Activated CD4-positive, alpha-beta T cell treated with anti-CD3 and anti-CD28 coated beads, Interleukin-2, amount 10 ng/mL, durations not matched to agents 7 days and 5 days (primary cell): ENCODE measurements around the gene PRKCZ. TPM values are rescaled to one million over a fixed set of nuclear protein-coding genes. Genes with fewer than 3 reads are reported as not detected.

Source experiments
- CTCF ChIA-PET: fragments of 350-600 bp; sonication (Branson Sonifier 250); formaldehyde crosslinking; loops from one replicate; lab custom pipeline; 2021; ENCODE audit warnings: antibody characterized with exemption; lab: Charles Lee
- POLR2A ChIA-PET: fragments of 350-600 bp; sonication (Branson Sonifier 250); formaldehyde crosslinking; loops from one replicate; lab custom pipeline; 2021; ENCODE audit warnings: antibody characterized with exemption; lab: Charles Lee
- DNase-seq: peaks from one replicate; pipeline ENCODE4 v3.0.0-alpha.2; 2020
- H3K27ac Mint-ChIP-seq: one replicate; pipeline ENCODE4 v1.8.0; 2021; ENCODE audit warnings: mild to moderate bottlenecking, moderate library complexity, mixed read lengths
- H3K27me3 Mint-ChIP-seq: one replicate; pipeline ENCODE4 v1.8.0; 2021; ENCODE audit warnings: mixed read lengths
- H3K36me3 Mint-ChIP-seq: one replicate; pipeline ENCODE4 v1.8.0; 2021; ENCODE audit warnings: low read depth, mixed read lengths
- H3K4me1 Mint-ChIP-seq: one replicate; pipeline ENCODE4 v1.8.0; 2021; ENCODE audit warnings: mixed read lengths
- H3K4me3 Mint-ChIP-seq: one replicate; pipeline ENCODE4 v1.8.0; 2021; ENCODE audit warnings: mild to moderate bottlenecking, moderate library complexity, mixed read lengths
- H3K9me3 Mint-ChIP-seq: one replicate; pipeline ENCODE4 v1.8.0; 2021; ENCODE audit warnings: mixed read lengths
- total RNA-seq, 2 experiments: library from RNA; stranded (reverse); gene quantifications; one replicate each; pipeline ENCODE4 v1.2.3, GENCODE V29; 2021

The PRKCZ gene
- total RNA-seq, 2 experiments from 2014 or later, result 5.1 to 5.6 TPM

DNA sequence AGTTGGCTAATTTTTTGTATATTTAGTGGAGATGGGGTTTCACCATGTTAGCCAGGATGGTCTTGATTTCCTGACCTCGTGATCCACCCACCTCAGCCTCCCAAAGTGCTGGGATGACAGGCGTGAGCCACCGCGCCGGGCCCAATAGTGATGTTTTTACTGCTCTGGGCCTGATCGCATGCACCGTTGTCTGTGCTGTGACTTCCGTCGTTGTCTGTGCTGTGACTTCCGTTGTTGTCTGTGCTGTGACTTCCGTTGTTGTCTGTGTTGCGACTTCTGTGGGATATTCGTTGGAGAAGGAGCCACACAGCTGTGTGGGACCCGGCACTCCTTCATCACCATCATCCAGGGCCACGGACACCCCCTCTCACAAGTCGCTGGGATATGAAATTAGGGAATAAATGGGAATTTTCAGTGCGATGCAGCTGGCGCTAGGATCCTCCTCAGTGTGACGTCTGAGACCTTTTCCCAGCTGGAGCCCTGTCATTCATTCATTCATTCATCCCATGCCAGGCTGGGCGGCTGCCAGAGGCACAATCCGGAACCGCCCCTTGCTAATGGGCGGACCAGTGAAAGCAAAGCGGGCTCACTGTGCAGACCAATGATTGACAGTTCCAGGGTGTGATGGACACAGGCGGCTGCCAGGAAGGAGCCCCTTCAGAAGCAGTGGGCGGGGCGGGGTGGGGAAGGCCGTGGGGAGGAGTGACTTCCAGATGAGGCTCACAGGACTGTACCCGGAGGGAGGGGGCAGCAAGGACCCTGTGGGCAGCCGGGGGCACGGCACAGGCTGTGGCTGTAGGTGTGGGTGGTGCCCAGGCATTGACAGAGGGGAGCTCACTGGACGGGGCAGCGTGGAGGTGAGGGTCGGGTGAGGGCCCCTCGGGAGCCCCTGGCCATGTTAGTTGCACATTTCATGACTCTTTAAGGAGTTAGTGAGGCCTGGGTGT, 48.9 kb downstream of the PRKCZ start:
- DNase-seq, result no peak
- H3K9me3 Mint-ChIP-seq, result peaks cover 5% of the 10 kb centered on the region
- H3K36me3 Mint-ChIP-seq, result no peaks in the 10 kb centered on the region
- ChIA-PET CTCF (interaction anchor here (0.7 to 1.6 kb wide), 2 partner anchors 12 kb away, joined by 3 read pairs; no protein-coding TSS in a partner anchor), POLR2A (no interaction called here)
- no peaks in the 10 kb centered on the region for H3K27me3 Mint-ChIP-seq
- H3K4me3 Mint-ChIP-seq, result no peak overlapping the region
- H3K4me1 Mint-ChIP-seq, result no peaks in the 10 kb centered on the region
- H3K27ac Mint-ChIP-seq, result no peak overlapping the region

DNA sequence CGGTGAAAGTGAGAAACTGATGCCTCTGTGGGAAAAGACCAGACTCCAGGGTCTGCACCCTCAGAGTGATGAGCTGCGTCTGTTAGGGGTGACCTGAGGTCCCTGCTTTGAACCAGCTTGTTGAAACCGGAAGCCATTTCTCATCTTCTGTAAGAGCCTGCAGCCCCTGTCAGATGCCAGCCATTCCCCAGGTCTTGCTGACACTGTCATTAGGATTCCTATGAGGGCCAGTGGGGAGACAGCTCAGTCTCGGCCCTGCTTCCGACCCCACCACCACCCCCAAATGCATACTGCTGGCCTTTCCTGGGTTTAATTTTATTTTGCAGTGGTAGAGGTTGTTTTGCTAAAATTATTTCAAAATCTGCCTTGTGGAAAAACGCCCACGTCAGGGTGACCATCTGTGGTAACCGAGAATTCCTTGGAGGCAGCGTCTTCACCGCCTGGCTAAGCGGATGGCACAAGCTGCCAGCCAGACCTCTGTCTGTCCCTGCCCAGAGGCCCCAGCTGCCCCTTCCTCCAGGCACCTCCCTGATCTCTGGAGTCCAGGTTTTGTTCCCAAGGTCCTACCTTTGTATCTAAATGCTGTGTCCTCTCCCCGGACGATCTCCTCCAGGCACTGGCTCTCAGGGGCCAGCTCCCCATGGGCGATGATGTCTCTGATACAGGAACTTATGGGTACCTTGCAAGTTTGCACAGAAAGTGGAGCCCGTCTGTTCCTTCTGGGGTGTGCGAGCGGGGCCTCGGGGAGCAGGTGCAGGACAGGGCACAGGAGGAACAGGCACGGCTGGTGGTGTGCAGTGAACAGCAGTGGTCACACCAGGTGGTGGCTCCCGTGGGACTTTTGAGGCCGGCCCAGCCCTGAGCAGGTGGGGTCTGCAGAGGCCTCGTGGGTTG, 49.9 kb downstream of the PRKCZ start:
- CTCF ChIA-PET, result interaction anchor here (0.7 to 1.6 kb wide), 2 partner anchors 11 to 13 kb away, joined by 3 read pairs; no protein-coding TSS in a partner anchor
- Mint-ChIP-seq H3K4me3 (no peak overlapping the region), H3K27ac (no peak overlapping the region), H3K36me3 (no peaks in the 10 kb centered on the region), H3K4me1 (no peaks in the 10 kb centered on the region), H3K27me3 (no peaks in the 10 kb centered on the region), H3K9me3 (peaks cover 5% of the 10 kb centered on the region)
- DNase-seq, result no peak
- POLR2A ChIA-PET, result no interaction called here

DNA sequence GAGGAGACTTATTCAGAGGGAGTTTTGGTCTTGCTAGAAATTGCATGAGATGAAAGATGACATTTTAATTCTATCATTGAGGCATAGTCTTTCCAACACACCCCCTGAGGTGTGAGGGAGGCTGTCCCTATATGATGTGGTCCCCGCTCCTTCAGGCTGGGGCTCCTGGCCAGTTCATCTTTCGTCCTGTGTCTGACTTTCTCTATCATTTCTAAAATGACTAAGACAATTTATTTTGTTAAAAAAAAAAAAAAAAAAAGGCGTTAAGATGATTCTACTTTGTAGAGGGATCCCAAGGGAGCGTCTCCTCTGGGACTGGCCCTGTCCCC, 50.5 kb downstream of the PRKCZ start:
- Mint-ChIP-seq H3K9me3 (peaks cover 5% of the 10 kb centered on the region), H3K27ac (no peak overlapping the region), H3K27me3 (no peaks in the 10 kb centered on the region), H3K36me3 (no peaks in the 10 kb centered on the region), H3K4me1 (no peaks in the 10 kb centered on the region), H3K4me3 (no peak overlapping the region)
- no peak for DNase-seq
- CTCF ChIA-PET, result interaction anchor here (1.6 kb wide), 1 partner anchor 14 kb away, joined by 3 read pairs; no protein-coding TSS in a partner anchor
- POLR2A ChIA-PET, result no interaction called here

DNA sequence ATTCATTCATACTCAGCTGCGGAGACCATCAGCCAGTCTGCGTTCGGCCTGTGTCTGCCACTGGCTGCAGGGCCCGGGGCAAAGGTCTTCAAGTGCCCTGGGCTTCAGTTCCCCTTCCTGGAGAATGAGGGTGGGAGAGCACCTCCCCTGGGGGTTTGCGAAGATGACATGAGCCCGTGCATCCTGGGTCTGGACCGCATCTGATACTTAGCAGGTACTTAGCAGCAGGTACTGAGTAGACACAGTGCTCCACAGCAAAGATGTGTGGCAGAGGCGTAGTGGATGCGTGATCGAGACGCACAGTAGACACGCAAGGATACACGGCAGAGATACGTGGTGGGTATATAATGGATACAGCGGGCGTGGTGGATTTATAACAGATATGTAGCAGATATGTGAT, 51.3 kb downstream of the PRKCZ start:
- no peaks in the 10 kb centered on the region for H3K36me3 Mint-ChIP-seq
- H3K4me1 Mint-ChIP-seq, result no peaks in the 10 kb centered on the region
- peaks cover 5% of the 10 kb centered on the region for H3K9me3 Mint-ChIP-seq
- no peak overlapping the region for H3K4me3 Mint-ChIP-seq
- no peaks in the 10 kb centered on the region for H3K27me3 Mint-ChIP-seq
- H3K27ac Mint-ChIP-seq, result no peak overlapping the region
- CTCF ChIA-PET, result no interaction called here
- POLR2A ChIA-PET, result no interaction called here
- DNase-seq, result no peak

DNA sequence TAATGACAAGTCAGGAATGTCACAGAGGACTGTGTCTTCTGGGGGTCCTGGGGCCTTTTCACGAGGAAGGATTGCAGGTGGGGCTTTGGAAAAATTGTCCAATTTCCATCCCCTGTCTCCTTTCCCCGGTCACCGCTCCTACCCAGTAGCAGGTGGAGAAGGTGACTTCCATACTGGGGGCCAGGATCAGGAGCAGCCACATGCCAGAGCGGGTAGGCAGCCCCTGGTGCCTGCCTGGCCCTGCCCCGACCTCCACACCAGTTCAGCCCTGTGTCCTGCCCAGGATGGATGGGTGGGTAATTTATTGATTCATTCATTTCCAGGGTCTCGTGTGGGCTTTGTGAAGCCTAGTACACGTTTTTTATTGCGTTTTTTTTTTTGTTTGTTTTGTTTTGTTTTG, 51.7 kb downstream of the PRKCZ start:
- Mint-ChIP-seq H3K27ac (no peak overlapping the region), H3K36me3 (no peaks in the 10 kb centered on the region), H3K27me3 (no peaks in the 10 kb centered on the region), H3K9me3 (peaks cover 5% of the 10 kb centered on the region), H3K4me1 (no peaks in the 10 kb centered on the region), H3K4me3 (no peak overlapping the region)
- DNase-seq, result no peak
- ChIA-PET POLR2A (no interaction called here), CTCF (no interaction called here)

DNA sequence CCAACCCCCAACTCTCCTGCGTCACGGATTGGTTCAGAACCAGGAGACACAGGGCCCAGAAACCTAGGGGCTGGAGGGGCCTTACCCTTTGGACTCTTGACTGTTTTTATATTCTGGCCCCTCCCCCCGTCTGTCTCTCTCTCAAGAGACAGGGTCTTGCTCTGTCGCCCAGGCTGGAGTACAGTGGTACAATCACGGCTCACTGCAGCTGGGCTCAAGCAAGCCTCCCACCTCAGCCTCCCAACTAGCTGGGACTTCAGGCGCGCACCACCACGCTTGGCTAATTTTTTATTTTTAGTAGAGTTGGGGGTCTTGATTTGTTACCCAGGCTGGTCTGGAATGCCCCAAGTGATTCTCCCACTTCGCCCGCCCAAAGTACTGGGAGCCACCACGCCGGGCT, 52.5 kb downstream of the PRKCZ start:
- Mint-ChIP-seq H3K27me3 (no peaks in the 10 kb centered on the region), H3K4me3 (no peak overlapping the region), H3K9me3 (peaks cover 4% of the 10 kb centered on the region), H3K27ac (no peak overlapping the region), H3K4me1 (no peaks in the 10 kb centered on the region), H3K36me3 (no peaks in the 10 kb centered on the region)
- CTCF ChIA-PET, result interaction anchor here (1.1 kb wide), 1 partner anchor 12 kb away, joined by 3 read pairs; no protein-coding TSS in a partner anchor
- DNase-seq, result no peak
- POLR2A ChIA-PET, result no interaction called here

DNA sequence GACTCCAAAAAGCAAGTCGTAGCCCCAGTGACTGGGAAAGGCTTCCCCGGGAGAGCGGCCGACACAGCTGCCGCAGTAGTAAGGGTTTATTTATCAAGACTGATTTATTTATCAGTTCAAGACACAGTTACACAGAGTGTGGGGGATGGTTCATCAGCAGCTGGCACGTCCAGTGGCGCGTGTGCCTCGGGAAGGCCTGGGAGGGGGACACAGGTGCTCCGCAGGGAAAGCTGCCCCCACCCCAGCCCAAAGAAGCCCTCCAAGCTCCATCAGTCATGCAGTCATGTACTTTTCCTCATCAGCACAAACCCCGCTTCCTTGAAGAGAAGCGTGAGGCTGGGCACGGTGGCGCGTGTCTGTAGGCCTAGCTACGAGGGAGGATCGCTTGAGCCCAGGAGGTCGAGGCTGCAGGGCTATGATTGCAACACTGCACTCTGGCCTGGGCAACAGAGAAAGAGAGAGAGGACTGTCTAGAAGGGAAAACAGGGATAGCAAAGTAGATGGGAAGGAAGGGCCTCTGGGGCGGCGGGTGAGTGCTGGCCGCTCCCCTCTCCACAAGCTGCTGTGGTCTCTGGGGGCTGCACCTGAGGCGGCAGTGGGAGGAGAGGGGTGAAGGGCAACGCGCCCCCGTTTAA, 53.2 kb downstream of the PRKCZ start:
- Mint-ChIP-seq H3K27ac (no peak overlapping the region), H3K9me3 (no peaks in the 10 kb centered on the region), H3K4me3 (no peak overlapping the region), H3K36me3 (no peaks in the 10 kb centered on the region), H3K27me3 (no peaks in the 10 kb centered on the region), H3K4me1 (no peaks in the 10 kb centered on the region)
- ChIA-PET POLR2A (no interaction called here), CTCF (interaction anchor here (0.6 to 1.1 kb wide), 2 partner anchors 11 to 38 kb away, joined by 3 read pairs; no protein-coding TSS in a partner anchor)
- DNase-seq, result no peak

DNA sequence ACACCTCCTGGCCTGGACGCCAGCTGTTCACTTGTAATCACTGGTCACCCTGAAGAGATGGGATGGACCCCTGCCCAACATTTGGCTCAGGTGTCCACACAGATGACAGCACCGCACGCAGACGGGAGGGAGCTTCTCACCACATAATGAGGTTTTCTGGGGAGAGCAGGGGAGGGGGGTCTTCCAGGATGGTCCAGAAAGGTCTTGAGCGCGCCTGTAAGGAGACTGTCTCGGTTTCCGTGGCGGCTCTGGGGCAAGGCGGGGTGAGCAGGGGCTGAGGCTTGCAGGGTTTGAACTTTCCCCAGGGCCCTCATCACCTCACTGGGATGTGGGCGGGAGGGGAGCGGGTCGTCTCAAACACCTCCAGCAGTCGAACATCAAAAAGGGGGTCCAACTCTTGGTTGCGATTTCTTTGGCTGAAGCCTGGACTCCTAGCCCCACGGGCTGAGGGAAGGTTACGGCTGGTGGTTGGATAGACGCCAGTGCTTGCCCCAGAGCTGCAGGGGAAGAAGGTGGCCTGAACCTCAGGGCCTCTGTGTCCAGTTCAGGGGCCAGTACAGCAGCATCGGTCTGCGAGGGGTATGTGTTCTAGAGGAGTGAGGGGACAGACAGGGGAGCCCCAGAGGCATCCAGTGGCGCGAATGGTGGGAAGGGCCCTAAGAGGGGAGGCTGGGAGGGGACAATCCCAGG, 53.8 kb downstream of the PRKCZ start:
- Mint-ChIP-seq H3K4me1 (no peaks in the 10 kb centered on the region), H3K4me3 (no peak overlapping the region), H3K9me3 (no peaks in the 10 kb centered on the region), H3K27me3 (no peaks in the 10 kb centered on the region), H3K27ac (no peak overlapping the region), H3K36me3 (no peaks in the 10 kb centered on the region)
- no peak for DNase-seq
- CTCF ChIA-PET, result interaction anchor here (0.6 to 1.1 kb wide), 2 partner anchors 11 to 39 kb away, joined by 3 read pairs; no protein-coding TSS in a partner anchor
- POLR2A ChIA-PET, result no interaction called here

DNA sequence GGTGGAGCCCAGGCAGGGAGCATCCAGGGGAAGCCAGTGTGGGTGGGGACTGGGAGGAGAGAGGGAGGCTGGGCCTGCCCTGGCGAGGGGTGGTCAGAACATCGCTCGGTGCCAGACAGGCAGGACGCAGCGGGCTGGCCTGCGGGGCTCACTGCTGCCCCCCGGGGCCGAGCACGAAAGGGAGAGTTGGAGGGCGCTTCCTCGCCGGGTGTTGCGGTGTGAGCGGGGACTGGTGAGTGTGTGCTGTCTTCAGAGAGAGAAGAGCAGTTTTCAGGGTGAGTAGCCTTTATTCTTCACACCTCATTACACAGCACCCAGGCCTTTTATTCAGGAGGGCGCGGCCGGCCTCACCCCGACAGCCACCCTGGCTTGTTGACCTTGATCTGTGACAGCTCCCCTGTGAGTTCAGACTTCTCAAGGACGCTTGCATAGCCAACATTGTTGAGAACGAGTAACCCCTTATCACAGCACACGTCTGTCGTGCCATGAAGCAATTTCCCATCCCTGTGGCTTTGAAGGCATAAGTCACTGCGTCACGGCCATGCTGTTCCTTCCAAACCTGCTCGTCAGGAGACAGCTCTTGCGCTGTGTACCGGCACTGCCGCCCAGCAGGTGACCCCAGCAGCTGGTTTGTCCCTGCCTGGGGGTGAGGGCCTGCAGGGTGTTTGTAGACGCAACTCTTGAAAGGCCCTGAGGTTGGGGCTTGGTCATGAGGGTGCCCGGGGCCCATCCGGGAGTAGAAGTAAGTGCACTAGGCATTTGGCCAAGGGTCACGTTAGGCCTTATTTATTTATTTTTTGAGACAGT, 54.6 kb downstream of the PRKCZ start:
- H3K27me3 Mint-ChIP-seq, result no peaks in the 10 kb centered on the region
- CTCF ChIA-PET, result no interaction called here
- H3K27ac Mint-ChIP-seq, result no peak overlapping the region

DNA sequence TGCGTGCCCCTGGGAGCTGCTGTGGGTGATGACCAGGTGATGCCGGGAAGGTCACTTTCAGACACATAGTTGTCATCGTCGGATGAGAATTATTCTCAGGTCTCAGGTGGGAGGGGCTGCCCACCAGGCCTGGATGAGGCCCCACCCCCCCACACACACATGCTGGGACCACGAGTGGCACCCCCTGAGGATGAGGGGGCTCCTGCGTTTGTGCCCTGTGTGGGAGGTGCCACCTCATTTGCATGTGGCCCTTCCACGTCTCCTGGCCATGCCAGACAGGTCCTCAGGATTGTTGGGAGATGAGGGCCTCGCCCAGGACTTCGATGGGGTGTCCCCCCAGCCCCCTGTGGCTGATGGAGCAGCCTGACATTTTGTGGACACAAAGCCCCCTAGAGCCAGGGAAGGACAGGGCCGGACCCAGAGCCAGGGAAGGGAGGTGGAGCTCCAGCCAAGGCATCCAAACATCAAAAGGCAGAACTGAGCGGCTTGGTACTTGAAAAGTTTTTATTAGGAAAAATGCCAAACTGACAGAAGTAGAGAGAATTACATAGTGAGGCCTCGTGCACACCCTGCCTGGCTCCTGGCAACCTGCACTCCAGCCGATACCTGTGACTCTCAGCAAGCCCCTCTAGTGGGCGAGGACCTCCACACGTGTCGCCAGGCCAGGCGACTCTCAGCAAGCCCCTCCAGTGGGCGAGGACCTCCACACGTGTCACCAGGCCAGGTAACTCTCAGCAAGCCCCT, 55.7 kb downstream of the PRKCZ start:
- H3K4me1 Mint-ChIP-seq, result no peaks in the 10 kb centered on the region
- ChIA-PET POLR2A (no interaction called here), CTCF (no interaction called here)
- no peaks in the 10 kb centered on the region for H3K9me3 Mint-ChIP-seq
- H3K36me3 Mint-ChIP-seq, result no peaks in the 10 kb centered on the region
- no peak for DNase-seq
- no peaks in the 10 kb centered on the region for H3K27me3 Mint-ChIP-seq
- no peak overlapping the region for H3K4me3 Mint-ChIP-seq
- no peak overlapping the region for H3K27ac Mint-ChIP-seq

More for the DNA sequence above, 54.6 kb downstream of the PRKCZ start:
- Mint-ChIP-seq H3K4me3 (no peak overlapping the region), H3K9me3 (no peaks in the 10 kb centered on the region), H3K4me1 (no peaks in the 10 kb centered on the region), H3K36me3 (no peaks in the 10 kb centered on the region)
- DNase-seq, result no peak
- POLR2A ChIA-PET, result no interaction called here
